ENCODE measurements around the gene UQCC3. TPM values are rescaled to one million over a fixed set of nuclear protein-coding genes. Genes with fewer than 3 reads are reported as not detected.
"Not testable (repeated sequence)": the region's sequence is repeated elsewhere in the genome, so short reads cannot be mapped to it uniquely, and the experiment has no call there.

Gene UQCC3
- polyA plus RNA-seq, 1 donor, result 5.8 TPM

- not testable (repeated sequence) for DNase-seq
Measured at GRCh38 chr11:62703921-62704320, 32.4 kb downstream of the UQCC3 start.

- no peak for DNase-seq
Measured at GRCh38 chr11:62705413-62705812, 33.9 kb downstream of the UQCC3 start.

GRCh38 chr11:62705880-62706849, 34.7 kb downstream of the UQCC3 start:
- DNase-seq, result peak; percentile 90

GRCh38 chr11:62706850-62707247, 35.4 kb downstream of the UQCC3 start:
- DNase-seq, result no peak

GRCh38 chr11:62707277-62707861, 35.9 kb downstream of the UQCC3 start, which contains the start of the genes BSCL2 and GNG3:
BSCL2 (minus strand) TSS chr11:62707424; CDS start chr11:62707195, 229 bp downstream.
GNG3 (plus strand) TSS chr11:62707676; CDS start chr11:62708296, 620 bp downstream.
- no peak for DNase-seq

- DNase-seq, result no peak
Measured at GRCh38 chr11:62708392-62708791, 36.9 kb downstream of the UQCC3 start.

GRCh38 chr11:62708793-62709192, 37.3 kb downstream of the UQCC3 start:
- no peak for DNase-seq

GRCh38 chr11:62709247-62710000, 38.0 kb downstream of the UQCC3 start:
- peak; percentile 98 for DNase-seq

GRCh38 chr11:62710001-62710345, 38.5 kb downstream of the UQCC3 start:
- DNase-seq, result no peak

GRCh38 chr11:62712276-62712812, 40.9 kb downstream of the UQCC3 start:
- no peak for DNase-seq

GRCh38 chr11:62712861-62713260, 41.4 kb downstream of the UQCC3 start:
- DNase-seq, result no peak

GRCh38 chr11:62713343-62713742, 41.9 kb downstream of the UQCC3 start:
- no peak for DNase-seq

- no peak for DNase-seq
Measured at GRCh38 chr11:62715150-62716130, 44.0 kb downstream of the UQCC3 start.

GRCh38 chr11:62716206-62716605, 44.7 kb downstream of the UQCC3 start:
- DNase-seq, result no peak

- no peak for DNase-seq
Measured at GRCh38 chr11:62716816-62717215, 45.3 kb downstream of the UQCC3 start.

GRCh38 chr11:62719302-62719978, 48.0 kb downstream of the UQCC3 start:
- no peak for DNase-seq

- DNase-seq, result no peak
Measured at GRCh38 chr11:62721994-62722393, 50.5 kb downstream of the UQCC3 start.

Data from hindlimb muscle (tissue), 1 donor.